ENCODE measurements around the gene ALDOC. TPM values are rescaled to one million over a fixed set of nuclear protein-coding genes. Genes with fewer than 3 reads are reported as not detected.

The ALDOC gene
- total RNA-seq, 1 donor = 55.5 TPM

GRCh38 chr17:28553000-28553505 is 23.6 kb downstream of the ALDOC start:
- DNase-seq (ENCODE audit: low read depth in 2 of 3, low spot score in 2 of 3) = no peak

GRCh38 chr17:28552176-28552999 is 24.3 kb downstream of the ALDOC start, which contains the start of gene UNC119:
Gene UNC119, minus strand, starts transcription at chr17:28552624. Its CDS starts 67 bp downstream, at chr17:28552557.
- DNase-seq (ENCODE audit: low read depth in 2 of 3, low spot score in 2 of 3) = peak; percentile 65 to 74 (median 72)

- no peak for DNase-seq (ENCODE audit: low read depth in 2 of 3, low spot score in 2 of 3)
These were observed 25.1 kb downstream of the ALDOC start for GRCh38 chr17:28551421-28552175.

GRCh38 chr17:28550858-28551257 is 25.8 kb downstream of the ALDOC start:
- no peak for DNase-seq (ENCODE audit: low read depth in 2 of 3, low spot score in 2 of 3)

- peak in 1 of 3 donors; percentile 31 for DNase-seq (ENCODE audit: low read depth in 2 of 3, low spot score in 2 of 3)
These were observed 27.2 kb downstream of the ALDOC start for GRCh38 chr17:28549236-28550132.

- DNase-seq (ENCODE audit: low read depth in 2 of 3, low spot score in 2 of 3) = no peak
These were observed 28.1 kb downstream of the ALDOC start for GRCh38 chr17:28548417-28549130.

- peak in 2 of 3 donors; percentile 53 to 77 for DNase-seq (ENCODE audit: low read depth in 2 of 3, low spot score in 2 of 3)
These were observed 28.9 kb downstream of the ALDOC start for GRCh38 chr17:28547623-28548416.

- no peak for DNase-seq (ENCODE audit: low read depth in 2 of 3, low spot score in 2 of 3)
These were observed 29.5 kb downstream of the ALDOC start for GRCh38 chr17:28547096-28547622.

GRCh38 chr17:28545787-28546415 is 30.8 kb downstream of the ALDOC start:
- no peak for DNase-seq (ENCODE audit: low read depth in 2 of 3, low spot score in 2 of 3)

GRCh38 chr17:28545141-28545503 is 31.6 kb downstream of the ALDOC start:
- DNase-seq (ENCODE audit: low read depth in 2 of 3, low spot score in 2 of 3) = no peak

GRCh38 chr17:28544402-28545140 is 32.1 kb downstream of the ALDOC start:
- no peak for DNase-seq (ENCODE audit: low read depth in 2 of 3, low spot score in 2 of 3)

- no peak for DNase-seq (ENCODE audit: low read depth in 2 of 3, low spot score in 2 of 3)
These were observed 35.3 kb downstream of the ALDOC start for GRCh38 chr17:28541439-28541838.

GRCh38 chr17:28540231-28540630 is 36.5 kb downstream of the ALDOC start:
- no peak for DNase-seq (ENCODE audit: low read depth in 2 of 3, low spot score in 2 of 3)

- no peak for DNase-seq (ENCODE audit: low read depth in 2 of 3, low spot score in 2 of 3)
These were observed 38.3 kb downstream of the ALDOC start for GRCh38 chr17:28538296-28538895.

- DNase-seq (ENCODE audit: low read depth in 2 of 3, low spot score in 2 of 3) = no peak
These were observed 39.5 kb downstream of the ALDOC start for GRCh38 chr17:28537219-28537610.

GRCh38 chr17:28536532-28537218 is 40.0 kb downstream of the ALDOC start:
- DNase-seq (ENCODE audit: low read depth in 2 of 3, low spot score in 2 of 3) = no peak

Data from hematopoietic multipotent progenitor cell (in vitro differentiated cells).